Stimulated activated CD4-positive, alpha-beta T cell treated with anti-CD3 and anti-CD28 coated beads, Interleukin-2, amount 100 ng/mL, for 24 hours (primary cell): ENCODE results near the gene NANOS3.
"Not testable (repeated sequence)": the region's sequence is repeated elsewhere in the genome, so short reads cannot be mapped to it uniquely, and the experiment has no call there.

Experiments
- DNase-seq, 2 donors: peaks; one replicate each; pipeline ENCODE4 v3.0.0-alpha.2; 2020

Gene NANOS3

DNA sequence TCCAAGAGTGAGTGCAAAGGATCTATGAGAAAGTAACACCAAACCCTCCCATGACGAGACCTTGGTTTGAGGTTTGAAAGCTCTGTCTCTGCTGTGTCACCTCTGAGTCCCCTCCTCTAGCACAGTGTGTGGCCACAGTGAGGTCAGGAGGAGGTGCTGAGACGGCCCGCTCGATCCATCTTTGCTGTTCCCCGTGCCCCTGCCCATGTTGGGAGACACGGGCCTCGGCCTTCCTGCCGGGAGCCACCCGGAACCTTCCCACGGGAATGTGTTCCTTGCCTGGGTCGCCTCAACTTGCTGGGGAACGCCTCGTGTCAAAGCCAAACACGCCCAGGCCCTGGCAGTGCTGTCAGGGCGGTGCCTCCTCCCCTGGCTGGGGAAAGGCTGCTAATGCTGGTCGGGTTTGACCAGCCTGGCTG lies 10.1 kb downstream of the NANOS3 start:
- no peak for DNase-seq

DNA sequence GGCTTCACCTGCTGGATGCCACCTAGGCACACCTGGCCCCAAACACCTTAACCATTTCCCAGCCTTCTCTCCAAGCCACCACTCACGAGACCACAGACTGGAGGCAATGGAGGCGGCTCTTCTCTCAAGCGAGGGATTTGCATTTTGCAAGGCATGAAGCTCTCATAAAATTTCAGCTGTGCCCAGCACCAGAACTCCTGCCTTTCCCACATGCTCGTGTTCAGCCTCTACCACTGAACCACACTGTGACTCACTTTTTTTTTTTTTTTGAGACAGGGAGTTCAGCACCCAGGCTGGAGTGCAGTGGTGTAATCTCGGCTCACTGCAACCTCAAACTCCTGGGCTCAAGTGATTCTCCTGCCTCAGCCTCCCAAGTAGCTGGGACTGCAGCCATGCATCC lies 10.6 kb downstream of the NANOS3 start:
- DNase-seq = no peak

DNA sequence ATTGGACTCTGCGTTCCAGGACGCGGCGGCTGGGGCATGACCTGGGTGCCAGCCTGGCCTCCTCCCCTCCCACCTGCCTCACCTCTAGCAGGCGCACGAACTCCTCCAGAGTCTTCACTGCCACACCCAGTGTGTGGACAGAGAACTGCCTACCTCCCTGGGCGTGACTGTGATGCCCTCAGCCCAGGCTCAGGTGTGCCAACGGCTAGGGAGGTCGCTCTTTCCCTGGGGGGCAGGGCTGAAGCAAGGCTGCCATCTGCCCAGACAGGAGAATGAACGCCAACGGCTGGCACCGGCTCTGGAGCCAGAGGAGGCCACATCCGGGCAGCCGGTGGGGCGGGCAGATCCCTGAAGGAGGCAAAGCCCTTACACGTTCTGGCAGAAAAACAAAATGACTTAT lies 11.3 kb downstream of the NANOS3 start:
- DNase-seq = no peak

DNA sequence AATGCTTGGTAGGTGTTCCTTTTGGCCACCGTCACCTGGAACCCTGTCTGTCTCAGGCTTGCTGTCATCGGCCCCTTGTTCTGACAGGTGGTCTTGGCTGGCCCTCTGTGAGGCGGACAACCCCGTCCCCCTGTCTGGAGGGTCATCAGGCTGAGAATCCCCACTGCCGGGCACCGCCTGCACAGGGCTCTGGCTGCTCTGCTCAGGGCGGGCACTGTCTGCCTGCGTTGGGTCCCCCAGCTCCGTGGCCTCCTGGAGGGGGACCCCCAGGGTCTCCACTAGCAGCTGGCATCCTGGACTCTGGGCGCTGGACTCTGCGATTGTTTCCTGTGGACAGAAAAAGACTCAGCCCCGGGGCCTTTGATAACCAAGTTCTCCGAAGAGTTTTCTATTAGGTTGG lies 13.2 kb downstream of the NANOS3 start:
- DNase-seq = no peak

DNA sequence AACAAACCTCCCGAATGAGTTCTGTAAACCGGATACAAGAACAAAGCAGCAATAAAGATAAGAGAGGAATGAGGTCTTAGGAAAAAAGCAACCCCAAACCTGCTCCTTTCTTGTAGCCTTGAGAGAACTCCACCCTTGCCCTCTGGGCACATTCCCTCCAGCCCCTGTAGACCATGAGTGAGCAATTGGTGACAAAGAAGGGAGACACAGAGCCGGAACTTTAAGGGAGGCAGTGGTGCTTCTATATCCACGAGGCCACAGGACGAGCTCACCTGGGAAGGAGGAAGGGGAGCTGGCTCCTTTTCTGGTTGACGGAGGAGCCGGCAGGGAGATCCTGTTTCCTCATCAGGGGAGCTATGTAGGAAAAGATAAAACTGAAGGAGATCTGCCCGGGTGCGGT lies 15.9 kb downstream of the NANOS3 start:
- DNase-seq = no peak

DNA sequence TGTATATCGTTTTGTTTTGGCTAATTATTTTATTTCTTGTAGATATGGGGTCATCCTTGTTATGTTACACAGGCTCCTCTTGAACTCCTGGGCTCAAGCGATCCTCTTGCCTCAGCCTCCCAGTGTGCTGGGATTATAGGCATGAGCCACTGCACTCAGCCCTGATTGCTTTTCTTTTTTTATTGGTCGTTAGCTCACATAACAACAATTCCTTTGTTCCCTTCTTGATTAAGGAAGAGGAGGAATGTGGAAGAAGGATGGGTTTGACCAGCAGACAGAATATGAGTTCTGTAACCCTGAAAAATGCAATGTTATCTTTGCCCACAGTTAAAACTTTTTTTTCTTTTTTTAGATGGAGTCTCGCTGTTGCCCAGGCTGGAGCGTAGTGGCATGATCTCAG lies 17.6 kb downstream of the NANOS3 start:
- DNase-seq = no peak

DNA sequence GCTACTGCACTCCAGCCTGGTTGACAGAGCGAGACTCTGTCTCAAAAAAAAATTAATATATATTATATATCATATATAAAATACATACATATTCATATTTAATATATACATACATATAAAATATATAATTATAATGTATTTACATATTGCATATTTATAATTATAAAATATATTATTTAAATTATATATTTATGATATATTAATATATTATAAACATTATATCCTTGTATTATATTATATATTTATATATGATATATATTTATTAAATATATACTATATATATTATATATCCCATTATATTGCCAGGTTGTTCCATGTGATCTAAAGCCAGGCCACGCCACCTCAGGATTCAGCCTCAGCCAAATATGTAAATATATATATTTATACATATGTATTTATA lies 19.3 kb downstream of the NANOS3 start:
- DNase-seq = no peak

DNA sequence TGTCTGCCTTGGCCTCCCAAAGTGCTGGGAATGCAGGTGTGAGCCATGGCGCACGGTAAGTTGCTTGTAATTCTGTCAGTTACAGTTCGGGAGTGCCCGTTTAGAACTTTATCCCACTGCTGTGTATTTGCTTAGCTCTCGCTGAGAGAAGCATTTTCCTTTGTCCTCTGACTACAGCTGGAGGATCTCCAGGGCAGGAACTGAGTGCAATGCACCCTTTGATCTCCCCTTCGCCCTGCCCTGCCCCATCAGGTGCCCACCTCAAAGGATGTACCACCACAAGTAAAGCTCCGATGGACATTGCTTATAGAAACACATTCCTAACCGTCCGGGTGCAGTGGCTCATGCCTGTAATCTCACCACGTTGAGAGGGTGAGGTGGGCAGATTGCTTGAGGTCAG lies 22.5 kb downstream of the NANOS3 start:
- no peak for DNase-seq

DNA sequence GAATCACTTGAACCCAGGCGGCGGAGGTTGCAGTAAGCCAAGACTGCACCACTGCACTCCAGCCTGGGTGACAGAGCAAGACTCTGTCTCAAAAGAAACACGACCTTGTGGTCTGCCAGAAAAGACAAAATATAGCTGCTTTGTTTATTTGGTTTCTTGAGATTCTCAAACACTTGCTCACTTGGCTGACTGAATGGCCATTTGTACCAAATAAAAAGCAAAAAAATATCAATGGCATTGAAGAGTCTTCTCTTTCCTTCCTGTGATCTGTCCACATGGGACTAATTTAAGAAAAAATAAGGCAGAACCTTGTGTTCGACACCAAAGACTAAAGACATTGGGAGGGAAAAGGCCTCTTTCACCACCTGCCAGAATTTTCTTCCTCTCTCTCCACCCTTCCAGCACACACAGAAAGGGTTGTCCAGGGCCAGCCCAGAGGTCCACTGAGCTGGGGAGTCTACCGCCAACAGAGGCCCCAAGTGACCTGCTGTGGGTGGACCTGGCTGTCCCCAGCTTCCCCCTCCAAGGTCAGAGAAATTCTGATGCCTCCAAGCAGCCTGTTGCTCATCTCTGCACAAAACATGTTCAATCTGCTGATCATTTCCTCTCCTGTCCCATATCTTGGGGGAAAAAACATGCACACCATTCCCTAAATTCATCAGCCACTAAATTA lies 23.1 kb downstream of the NANOS3 start:
- DNase-seq = no peak

DNA sequence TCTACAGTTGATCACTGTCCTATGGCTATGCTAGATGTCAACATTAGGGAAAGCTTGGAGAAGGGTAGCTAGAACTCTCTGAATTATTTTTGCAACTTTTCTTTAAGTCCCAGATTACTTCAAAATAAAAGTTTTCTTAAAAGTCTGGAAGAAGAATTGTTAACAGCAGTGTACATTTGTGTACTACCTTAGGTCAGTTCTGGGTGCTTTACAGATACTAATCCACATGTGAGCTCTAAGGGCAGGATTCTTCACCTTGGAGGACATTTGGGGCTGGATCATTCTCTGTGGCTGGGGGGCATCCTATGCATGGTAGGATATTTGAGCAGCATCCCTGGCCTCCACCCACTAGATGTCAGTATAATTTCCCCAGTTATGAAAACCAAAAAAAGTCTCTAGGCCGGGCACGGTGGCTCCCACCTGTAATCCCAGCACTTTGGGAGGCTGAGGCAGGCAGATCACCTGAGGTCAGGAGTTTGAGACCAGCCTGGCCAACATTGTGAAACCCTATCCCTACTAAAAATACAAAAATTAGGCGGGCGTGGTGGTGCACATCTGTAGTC lies 26.1 kb downstream of the NANOS3 start:
- peak; percentile 29 to 37 for DNase-seq

DNA sequence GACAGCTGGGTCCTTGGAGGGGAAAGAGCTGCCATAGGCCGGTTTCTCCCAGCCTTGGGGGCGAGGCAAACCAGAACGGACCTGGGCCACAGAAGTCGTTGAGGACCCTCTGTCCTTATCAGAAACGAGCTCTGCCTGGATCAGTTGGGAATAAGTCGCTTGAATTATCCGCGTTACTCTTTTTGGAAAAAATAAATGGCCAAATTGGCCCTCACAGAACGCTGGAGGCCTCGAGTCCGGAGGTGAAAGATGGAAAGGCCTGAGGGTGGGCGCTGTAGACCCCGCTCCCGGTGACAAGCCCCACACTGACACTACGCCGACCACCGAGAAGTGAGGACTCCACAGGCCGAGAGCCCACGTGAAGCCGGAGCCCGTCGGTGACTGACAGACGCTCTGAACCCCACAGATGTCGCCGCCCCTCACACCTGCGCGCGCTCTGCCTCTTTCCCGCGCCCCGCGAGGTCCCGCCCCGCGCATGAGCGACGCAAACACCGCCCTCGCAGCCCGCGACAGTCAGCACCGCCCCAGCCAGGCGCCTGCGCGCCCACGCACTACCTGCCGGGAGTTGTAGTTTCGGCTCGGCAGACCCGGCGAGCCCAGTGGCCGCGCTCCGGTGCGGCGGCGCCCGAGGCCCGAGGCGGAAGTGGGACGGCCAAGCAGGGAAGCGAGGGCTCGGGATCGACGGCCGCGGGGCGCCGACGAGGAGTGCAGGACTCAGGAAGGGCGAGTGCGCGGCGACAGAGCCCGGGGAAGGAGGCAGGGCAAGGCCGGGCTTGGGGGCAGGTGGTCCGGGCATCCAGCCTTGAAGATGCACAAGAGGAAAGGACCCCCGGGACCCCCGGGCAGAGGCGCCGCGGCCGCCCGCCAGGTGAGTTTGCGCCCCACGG lies 28.9 kb downstream of the NANOS3 start, which contains the start of the genes BRME1 and CC2D1A:
TSS of gene BRME1 (minus strand) at position 484 of the 887 bp plus-strand sequence. CDS start 1,225 bp downstream, outside the sequence.
TSS of gene CC2D1A (plus strand) at position 568 of the 887 bp plus-strand sequence. CDS start at position 809, 241 bp downstream.
- DNase-seq = peak; percentile 96 to 98

DNA sequence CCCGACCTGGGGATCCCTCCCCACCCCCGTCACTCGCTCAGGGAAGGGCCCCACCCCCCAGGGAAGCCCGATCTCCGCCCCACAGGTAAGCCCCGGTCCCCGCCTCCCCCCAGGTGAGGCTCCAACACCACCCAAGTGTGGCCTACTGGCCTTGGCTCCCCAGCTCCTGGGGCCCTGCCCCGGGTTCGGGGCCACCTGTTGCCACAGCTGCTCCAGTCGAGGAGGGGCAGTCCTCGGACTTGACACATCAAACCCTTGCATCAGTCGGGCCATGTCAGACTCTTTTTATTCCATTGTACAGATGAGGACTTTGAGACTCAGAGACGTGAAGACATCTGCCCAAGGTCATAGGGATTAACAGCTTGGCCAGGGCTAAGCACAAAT lies 29.6 kb downstream of the NANOS3 start:
- peak; percentile 35 to 40 for DNase-seq

DNA sequence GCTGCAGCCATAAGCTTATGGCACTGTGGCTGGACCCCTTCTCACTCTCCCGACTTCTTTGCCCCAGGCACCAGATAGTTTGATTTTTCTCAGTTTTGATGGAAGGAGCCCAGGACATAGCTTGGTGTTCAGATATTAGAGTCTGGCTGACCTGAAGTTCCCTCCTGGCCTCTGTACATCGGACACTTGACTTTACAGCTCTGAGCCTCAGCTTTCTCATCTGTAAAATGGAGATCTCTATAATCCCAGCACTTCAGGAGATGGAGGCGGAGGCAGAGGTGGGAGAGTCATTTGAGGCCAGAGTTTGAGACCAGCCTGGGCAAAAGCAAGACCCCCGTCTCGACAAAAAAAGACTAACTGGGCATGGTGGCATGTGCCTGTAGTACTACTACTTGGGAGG lies 30.0 kb downstream of the NANOS3 start:
- no peak for DNase-seq

DNA sequence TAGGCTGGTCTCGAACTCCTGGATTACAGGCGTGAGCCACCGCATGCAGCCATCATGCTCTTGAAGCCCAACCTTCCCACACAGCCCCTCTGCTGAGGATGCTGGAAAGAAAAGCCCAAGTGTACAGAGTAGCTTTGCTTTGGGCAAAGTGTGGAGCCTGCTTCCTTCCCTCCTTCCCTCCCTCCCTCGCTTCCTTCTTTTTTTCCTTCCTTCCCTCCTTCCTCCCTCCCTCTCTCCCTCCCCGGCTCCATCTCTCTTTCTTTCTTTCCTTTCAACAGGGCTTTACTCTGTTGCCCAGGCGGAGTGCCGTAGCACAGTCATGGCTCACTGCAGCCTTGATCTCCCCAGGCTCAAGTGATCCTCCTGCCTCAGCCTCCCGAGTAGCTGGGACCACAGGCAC lies 31.7 kb downstream of the NANOS3 start:
- no peak for DNase-seq

DNA sequence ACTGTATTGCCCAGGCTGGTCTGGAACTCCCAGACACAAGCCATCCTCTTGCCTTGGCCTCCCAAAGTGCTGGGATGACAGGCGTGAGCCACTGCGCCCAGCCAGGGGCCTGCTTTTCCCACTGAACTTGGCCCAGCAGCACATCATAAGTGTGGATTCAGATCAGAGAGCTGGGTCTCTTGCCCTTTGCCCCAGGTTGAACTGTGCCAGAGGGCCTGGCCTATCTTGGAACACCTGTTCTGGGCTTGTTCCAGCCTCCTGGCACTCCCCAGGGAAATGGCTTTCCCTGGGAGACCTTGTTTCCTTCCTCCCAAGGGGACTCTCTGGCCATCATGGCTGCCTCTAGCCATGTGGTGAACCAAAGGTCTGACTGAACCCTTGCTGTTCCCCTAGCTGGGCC lies 32.5 kb downstream of the NANOS3 start:
- no peak for DNase-seq

DNA sequence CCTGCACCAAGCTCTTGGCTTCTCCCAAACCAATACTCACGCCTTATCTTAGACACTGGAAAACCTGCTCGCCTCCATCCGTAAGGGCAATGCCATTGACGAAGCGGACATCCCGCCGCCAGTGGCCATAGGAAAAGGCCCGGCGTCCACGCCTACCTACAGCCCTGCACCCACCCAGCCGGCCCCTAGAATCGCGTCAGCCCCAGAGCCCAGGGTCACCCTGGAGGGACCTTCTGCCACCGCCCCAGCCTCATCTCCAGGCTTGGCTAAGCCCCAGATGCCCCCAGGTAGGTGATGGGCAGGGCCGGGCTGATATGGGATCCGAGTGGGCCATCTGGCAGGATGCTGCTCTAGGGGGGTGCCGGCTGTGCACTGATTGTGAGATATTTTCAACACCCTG lies 36.4 kb downstream of the NANOS3 start:
- DNase-seq = no peak

DNA sequence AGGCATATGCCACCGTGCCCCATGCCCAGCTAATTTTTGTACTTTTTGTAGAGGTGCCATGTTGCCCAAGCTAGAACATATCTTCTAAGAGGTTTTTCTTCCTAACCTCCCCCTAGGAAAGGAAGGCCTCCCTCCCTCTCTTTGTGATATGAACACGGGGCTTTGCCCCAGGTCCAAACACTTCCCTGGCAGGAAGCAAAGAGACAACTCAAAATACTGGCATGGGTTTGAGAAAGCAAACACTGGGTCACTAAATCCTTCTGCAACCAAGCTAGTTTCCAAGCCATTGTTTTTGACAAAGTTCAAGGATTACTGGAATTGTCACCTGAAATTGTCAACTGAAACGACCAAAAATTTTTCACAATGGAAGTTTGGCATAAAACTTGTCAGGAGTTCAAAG lies 37.8 kb downstream of the NANOS3 start:
- DNase-seq = no peak

DNA sequence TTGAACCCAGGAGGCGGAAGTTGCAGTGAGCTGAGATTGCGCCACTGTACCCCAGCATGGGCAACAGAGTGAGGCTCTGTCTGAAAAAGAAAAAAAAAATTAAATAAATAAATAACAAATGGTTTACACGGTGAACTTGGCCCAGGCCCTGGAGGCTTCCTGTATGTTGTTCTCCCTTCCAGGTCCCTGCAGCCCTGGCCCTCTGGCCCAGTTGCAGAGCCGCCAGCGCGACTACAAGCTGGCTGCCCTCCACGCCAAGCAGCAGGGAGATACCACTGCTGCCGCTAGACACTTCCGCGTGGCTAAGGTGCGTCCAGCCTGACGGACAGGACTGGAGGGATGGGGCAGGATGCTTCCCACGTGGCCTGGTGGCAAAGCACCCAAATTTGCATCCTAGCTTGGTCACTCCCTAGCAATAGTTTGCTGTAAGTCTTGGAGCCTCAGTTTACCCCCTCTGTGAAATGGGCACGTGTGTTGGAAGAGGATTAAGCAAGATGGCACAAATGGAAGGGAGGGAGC lies 41.0 kb downstream of the NANOS3 start:
- no peak for DNase-seq

DNA sequence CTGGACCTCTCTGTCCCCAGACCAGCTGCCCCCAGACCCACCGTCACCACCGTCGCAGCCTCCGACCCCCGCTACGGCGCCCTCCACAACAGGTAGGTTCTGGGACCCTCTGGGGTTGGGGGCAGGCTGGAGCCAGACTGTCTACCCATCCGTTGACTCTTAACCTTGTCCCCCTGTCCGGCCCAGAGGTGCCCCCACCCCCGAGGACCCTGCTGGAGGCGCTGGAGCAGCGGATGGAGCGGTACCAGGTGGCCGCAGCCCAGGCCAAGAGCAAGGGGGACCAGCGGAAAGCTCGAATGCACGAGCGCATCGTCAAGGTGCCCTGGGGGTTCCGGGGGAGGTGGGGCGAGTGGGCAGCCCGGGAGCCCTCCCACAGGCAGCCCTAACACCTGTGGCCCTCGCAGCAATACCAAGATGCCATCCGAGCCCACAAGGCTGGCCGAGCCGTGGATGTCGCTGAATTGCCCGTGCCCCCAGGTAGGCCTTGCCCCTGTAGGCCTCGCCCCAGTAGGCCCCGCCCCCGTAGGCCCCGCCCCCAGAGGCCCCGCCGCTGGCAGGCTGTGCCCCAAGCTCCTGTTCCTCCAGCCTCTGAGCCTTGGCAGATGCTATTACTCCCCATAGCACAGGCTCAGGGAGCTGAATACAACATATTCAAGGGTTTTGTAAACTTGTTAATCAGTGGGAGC lies 41.9 kb downstream of the NANOS3 start:
- no peak for DNase-seq

DNA sequence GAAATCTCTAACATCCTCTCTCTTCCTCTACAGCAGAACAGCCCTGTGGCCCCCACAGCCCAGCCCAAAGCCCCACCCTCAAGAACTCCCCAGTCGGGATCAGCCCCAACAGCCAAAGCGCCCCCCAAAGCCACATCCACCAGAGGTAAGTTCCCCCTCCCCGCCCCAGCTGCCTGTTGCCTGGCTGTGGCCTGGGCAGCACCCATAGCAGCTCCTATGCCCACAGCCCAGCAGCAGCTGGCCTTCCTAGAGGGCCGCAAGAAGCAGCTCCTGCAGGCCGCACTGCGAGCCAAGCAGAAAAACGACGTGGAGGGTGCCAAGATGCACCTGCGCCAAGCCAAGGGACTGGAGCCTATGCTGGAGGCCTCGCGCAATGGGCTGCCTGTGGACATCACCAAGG lies 43.6 kb downstream of the NANOS3 start:
- DNase-seq = no peak

DNA sequence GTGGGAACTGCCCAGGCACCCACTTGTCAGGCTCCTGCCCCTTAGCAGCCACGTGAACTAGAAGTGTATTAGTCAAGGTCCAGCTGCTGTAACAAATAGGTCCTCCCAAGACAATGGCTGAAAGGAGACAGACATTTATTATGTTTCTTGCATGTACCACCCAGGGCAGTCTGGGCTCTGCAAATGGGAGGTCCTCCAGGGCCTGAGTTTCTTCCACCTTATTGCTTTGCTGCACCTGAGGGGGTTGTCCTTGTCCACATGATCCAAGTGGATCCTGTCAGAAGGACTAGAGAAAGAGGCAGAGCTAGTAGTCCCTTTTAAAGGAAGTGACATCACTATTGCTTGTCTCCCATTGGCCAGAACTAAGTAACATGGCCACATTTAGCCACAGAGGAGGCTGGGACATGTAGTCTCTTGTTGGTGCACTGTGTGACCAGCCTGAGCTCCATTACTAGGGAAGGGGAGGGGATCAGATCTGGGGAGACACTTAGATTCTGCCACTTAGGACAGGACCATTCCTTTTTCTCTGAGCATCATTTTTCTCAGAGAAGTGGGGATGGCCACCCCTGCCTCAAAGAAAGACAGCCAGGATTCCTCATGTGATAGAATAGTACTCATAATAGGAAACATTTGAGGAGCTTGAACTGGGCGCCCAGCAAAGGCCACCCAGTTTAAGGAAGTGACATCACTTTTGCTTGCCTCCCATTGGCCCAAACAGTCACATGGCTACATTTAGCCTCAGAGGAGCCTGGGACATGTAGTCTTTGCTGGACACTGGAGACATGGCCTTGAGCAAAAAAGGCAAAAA lies 44.2 kb downstream of the NANOS3 start:
- DNase-seq = peak; percentile 19 to 21

DNA sequence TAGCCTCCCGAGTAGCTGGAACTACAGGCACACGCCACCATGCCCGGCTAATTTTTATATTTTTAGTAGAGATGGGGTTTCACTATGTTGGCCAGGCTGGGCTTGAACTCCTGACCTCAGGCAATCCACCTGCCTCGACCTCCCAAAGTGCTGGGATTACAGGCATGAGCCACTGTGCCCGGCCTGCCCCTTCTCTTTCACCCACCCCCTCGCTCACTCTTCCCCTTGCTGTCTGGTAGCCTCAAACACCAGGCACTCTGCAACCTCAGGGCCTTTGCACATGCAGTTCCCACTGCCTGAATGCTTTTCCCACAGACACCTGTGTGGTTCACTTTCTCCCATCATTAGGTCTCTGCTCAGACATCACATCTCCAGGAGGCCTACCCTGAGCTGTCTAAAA lies 45.2 kb downstream of the NANOS3 start:
- DNase-seq = not testable (repeated sequence)
